C4-2B (cell line): ENCODE results near the gene CTNNA3.

Experiments used
- H3K27ac ChIP-seq: fragments of 450-650 bp; 2 replicates; pipeline ENCODE4 v1.5.1; 2017
- CTCF ChIP-seq: fragments of 450-650 bp; conservative IDR thresholded peaks from 2 replicates; pipeline ENCODE4 v1.5.1; 2017; ENCODE audit warnings: mild to moderate bottlenecking
- ZFX ChIP-seq: fragments of 450-650 bp; IDR thresholded peaks from 2 replicates; pipeline ENCODE4 v1.6.1; 2017

CTNNA3 gene

GRCh38 chr10:66772548-66773471, 923.2 kb downstream of the CTNNA3 start:
- TF ChIP-seq ZFX = no peak
- TF ChIP-seq CTCF = no peak
- no peak overlapping the region for H3K27ac ChIP-seq

- TF ChIP-seq ZFX = no peak
- no peak for TF ChIP-seq CTCF
- no peak overlapping the region for H3K27ac ChIP-seq
These were observed 928.3 kb downstream of the CTNNA3 start for GRCh38 chr10:66767707-66768106.

GRCh38 chr10:66762218-66762729, 933.7 kb downstream of the CTNNA3 start:
- H3K27ac ChIP-seq = no peak overlapping the region
- TF ChIP-seq CTCF (no peak), ZFX (no peak)

GRCh38 chr10:66760941-66761340, 935.1 kb downstream of the CTNNA3 start:
- TF ChIP-seq ZFX (no peak), CTCF (no peak)

GRCh38 chr10:66755474-66755873, 940.5 kb downstream of the CTNNA3 start:
- TF ChIP-seq CTCF (no peak), ZFX (no peak)
- no peak overlapping the region for H3K27ac ChIP-seq

More at GRCh38 chr10:66760941-66761340, 935.1 kb downstream of the CTNNA3 start:
- no peak overlapping the region for H3K27ac ChIP-seq

- TF ChIP-seq ZFX (no peak), CTCF (no peak)
- no peak overlapping the region for H3K27ac ChIP-seq
These were observed 943.3 kb downstream of the CTNNA3 start for GRCh38 chr10:66752714-66753113.

- peak; percentile 27 for TF ChIP-seq CTCF
- TF ChIP-seq ZFX = no peak
- no peak overlapping the region for H3K27ac ChIP-seq
These were observed 947.8 kb downstream of the CTNNA3 start for GRCh38 chr10:66748217-66748616.
